ENCODE results near the gene LCORL.

The LCORL gene

GRCh38 chr4:17995165-17995564 is 26.4 kb downstream of the LCORL start:
- FAIRE-seq (no peak), DNase-seq (ENCODE audit: insufficient read length, low spot score) (no peak)
- no peak for TF ChIP-seq CTCF (IDR thresholded peaks at IDR 0.05; ENCODE audit: insufficient read depth, missing control alignments)

DNA sequence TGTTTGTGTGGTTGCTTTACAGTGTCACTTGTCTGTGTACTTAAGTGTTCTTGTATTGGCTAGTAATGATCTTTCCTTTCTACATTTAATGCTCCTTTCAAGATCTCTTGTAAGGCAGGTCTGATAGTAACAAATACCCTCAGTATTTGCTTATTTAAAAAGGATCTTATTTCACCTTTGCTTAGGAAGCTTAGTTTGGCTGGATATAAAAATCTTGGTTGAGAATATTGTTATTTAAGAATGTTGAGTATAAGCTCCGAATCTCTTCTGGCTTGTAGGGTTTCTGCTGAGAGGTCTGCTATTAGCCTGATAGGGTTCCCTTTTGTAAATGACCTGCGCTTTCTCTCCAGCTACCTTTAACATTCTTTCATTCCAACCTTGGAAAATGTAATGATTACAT is 35.7 kb downstream of the LCORL start:
- FAIRE-seq (peak; percentile 6), DNase-seq (ENCODE audit: insufficient read length, low spot score) (no peak)
- no peak for TF ChIP-seq CTCF (IDR thresholded peaks at IDR 0.05; ENCODE audit: insufficient read depth, missing control alignments)

DNA sequence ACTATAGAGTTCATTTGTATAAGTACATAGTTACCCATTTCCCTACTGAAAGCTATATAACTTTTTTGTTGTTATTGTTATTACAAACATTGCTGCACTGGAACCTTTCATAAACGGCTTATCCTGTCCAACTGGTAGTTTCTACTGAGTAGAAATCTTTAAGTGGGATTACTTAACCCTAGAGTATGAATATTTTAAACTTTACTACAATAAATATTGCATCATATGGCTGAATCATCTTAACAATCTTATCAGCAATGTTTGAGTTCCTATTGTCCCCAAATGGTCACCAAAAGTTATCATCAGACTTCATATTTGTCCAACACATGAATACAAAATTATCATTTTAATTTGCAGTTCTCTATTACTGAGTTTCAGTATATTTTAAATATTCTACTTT is 40.5 kb downstream of the LCORL start:
- DNase-seq (ENCODE audit: insufficient read length, low spot score) (no peak), FAIRE-seq (no peak)
- no peak for TF ChIP-seq CTCF (IDR thresholded peaks at IDR 0.05; ENCODE audit: insufficient read depth, missing control alignments)

DNA sequence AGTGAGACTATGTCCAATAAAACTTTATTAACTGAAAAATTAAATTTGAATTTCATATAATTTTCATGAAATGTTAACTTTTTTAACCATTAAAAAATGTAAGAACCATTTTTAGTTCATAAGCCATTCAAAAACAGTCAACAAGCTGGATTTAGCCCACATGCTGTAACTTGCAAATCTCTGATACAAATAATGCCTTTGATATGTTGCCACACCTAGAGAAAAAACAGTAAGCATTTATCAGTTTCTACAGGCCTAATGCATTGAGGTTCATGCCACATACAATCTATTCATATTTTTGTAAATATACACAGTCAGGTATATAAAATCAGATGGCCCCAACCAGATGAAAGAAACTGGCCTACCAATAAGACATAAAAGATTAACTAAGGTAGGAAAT is 52.8 kb downstream of the LCORL start:
- DNase-seq (ENCODE audit: insufficient read length, low spot score) (no peak), FAIRE-seq (peak; percentile 78)
- no peak for TF ChIP-seq CTCF (IDR thresholded peaks at IDR 0.05; ENCODE audit: insufficient read depth, missing control alignments)

GRCh38 chr4:17967078-17967477 is 54.5 kb downstream of the LCORL start:
- TF ChIP-seq CTCF (IDR thresholded peaks at IDR 0.05; ENCODE audit: insufficient read depth, missing control alignments): no peak
- no peak for FAIRE-seq

DNA sequence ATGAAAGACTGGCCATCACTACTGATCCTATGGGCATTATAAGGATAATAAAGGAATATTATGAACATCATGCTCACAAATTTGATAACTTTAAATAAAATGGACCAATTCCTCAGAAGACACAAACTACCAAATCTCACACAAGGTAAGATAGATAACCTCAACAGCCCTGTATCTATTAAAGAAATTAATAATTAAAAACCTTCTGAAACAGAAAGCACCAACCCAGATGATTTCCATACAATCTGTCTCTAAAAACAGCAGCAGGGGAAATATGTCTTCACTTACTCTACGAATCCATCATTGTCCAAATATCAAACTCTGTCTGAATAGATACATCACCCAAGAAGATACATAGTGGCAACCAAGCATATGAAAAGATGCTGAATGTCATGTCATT is 55.2 kb downstream of the LCORL start:
- TF ChIP-seq CTCF (IDR thresholded peaks at IDR 0.05; ENCODE audit: insufficient read depth, missing control alignments): no peak
- FAIRE-seq: no peak
- DNase-seq (ENCODE audit: insufficient read length, low spot score): no peak

More at GRCh38 chr4:17967078-17967477, 54.5 kb downstream of the LCORL start:
- no peak for DNase-seq (ENCODE audit: insufficient read length, low spot score)

DNA sequence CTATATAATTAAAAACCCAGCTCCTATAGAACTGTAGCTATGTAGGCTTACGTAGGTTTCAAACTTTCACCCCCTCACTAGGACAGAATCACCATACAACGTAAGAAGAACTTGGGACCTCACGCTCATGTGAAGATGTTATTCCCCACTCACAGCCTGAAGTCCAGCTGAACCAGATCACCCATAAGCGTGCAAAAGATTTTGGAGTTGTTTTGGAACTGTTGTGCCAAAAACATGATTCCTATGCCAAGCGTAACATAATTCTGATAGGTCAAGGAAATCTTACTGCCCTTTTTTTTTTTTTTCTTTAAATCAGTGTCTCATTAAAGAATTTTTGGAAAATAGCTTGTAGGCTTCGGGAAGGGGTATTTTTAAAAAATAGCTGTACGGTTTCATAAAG is 57.0 kb downstream of the LCORL start:
- no peak for TF ChIP-seq CTCF (IDR thresholded peaks at IDR 0.05; ENCODE audit: insufficient read depth, missing control alignments)
- no peak for FAIRE-seq
- DNase-seq (ENCODE audit: insufficient read length, low spot score): no peak
